HL-60 (cell line): ENCODE data around the gene CHST11.

Experiments used
- DNase-seq, 2 experiments: peaks; one replicate each; pipeline ENCODE4 v3.0.0-alpha.2; 2010 to 2020; ENCODE audit warnings: low read depth in 1 of 2, low spot score in 1 of 2
- H3K27ac ChIP-seq: fragments of 250-450 bp; sonication (Bioruptor Pico); replicated peaks from 2 replicates; pipeline ENCODE4 v1.5.1; 2020; ENCODE audit warnings: mild to moderate bottlenecking, moderate library complexity
- H3K27me3 ChIP-seq: fragments of 250-450 bp; sonication (Bioruptor Pico); 2 replicates; pipeline ENCODE4 v1.5.1; 2021; ENCODE audit warnings: mild to moderate bottlenecking, moderate library complexity; ENCODE audit not compliant: insufficient read depth, poor library complexity, severe bottlenecking
- H3K4me3 ChIP-seq: replicated peaks from 2 replicates; pipeline ENCODE4 v1.5.1; 2011; ENCODE audit warnings: mild to moderate bottlenecking, control low read depth, low read length; ENCODE audit not compliant: insufficient read depth
- CTCF ChIP-seq: IDR thresholded peaks from one replicate; pipeline ENCODE4 v1.5.1; 2011; ENCODE audit warnings: low read length, control low read depth, inconsistent platforms; ENCODE audit not compliant: insufficient read depth
- GABPA ChIP-seq: IDR thresholded peaks from 2 replicates; pipeline ENCODE4 v1.6.1; 2012; ENCODE audit warnings: low read depth
- POLR2AphosphoS5 ChIP-seq: IDR thresholded peaks from 2 replicates; pipeline ENCODE4 v1.6.1; 2012; ENCODE audit warnings: low read depth
- SPI1 ChIP-seq: IDR thresholded peaks from 2 replicates; pipeline ENCODE4 v1.6.1; 2012; ENCODE audit warnings: low read depth, mild to moderate bottlenecking, borderline replicate concordance
- TF ChIP-seq, protein P1 (sequence below): IDR thresholded peaks from 2 replicates; pipeline ENCODE4 v1.6.1; 2012; ENCODE audit warnings: low read depth; ENCODE audit not compliant: insufficient replicate concordance

The CHST11 gene

GRCh38 chr12:104699489-104700190 is 242.9 kb downstream of the CHST11 start:
- DNase-seq = no peak
- TF ChIP-seq POLR2AphosphoS5 (no peak), GABPA (no peak), CTCF (no peak), SPI1 (no peak)
- TF ChIP-seq, protein P1, sequence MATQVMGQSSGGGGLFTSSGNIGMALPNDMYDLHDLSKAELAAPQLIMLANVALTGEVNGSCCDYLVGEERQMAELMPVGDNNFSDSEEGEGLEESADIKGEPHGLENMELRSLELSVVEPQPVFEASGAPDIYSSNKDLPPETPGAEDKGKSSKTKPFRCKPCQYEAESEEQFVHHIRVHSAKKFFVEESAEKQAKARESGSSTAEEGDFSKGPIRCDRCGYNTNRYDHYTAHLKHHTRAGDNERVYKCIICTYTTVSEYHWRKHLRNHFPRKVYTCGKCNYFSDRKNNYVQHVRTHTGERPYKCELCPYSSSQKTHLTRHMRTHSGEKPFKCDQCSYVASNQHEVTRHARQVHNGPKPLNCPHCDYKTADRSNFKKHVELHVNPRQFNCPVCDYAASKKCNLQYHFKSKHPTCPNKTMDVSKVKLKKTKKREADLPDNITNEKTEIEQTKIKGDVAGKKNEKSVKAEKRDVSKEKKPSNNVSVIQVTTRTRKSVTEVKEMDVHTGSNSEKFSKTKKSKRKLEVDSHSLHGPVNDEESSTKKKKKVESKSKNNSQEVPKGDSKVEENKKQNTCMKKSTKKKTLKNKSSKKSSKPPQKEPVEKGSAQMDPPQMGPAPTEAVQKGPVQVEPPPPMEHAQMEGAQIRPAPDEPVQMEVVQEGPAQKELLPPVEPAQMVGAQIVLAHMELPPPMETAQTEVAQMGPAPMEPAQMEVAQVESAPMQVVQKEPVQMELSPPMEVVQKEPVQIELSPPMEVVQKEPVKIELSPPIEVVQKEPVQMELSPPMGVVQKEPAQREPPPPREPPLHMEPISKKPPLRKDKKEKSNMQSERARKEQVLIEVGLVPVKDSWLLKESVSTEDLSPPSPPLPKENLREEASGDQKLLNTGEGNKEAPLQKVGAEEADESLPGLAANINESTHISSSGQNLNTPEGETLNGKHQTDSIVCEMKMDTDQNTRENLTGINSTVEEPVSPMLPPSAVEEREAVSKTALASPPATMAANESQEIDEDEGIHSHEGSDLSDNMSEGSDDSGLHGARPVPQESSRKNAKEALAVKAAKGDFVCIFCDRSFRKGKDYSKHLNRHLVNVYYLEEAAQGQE = no peak
- Histone ChIP-seq H3K27me3 (no peaks in the 10 kb centered on the region), H3K27ac (no peak overlapping the region), H3K4me3 (no peak overlapping the region)

- H3K4me3 ChIP-seq = no peak overlapping the region
- no peaks in the 10 kb centered on the region for H3K27me3 ChIP-seq
- TF ChIP-seq CTCF (no peak), GABPA (no peak)
- no peak overlapping the region for H3K27ac ChIP-seq
- no peak for DNase-seq
These were observed 243.6 kb downstream of the CHST11 start for GRCh38 chr12:104700324-104700723.

DNA sequence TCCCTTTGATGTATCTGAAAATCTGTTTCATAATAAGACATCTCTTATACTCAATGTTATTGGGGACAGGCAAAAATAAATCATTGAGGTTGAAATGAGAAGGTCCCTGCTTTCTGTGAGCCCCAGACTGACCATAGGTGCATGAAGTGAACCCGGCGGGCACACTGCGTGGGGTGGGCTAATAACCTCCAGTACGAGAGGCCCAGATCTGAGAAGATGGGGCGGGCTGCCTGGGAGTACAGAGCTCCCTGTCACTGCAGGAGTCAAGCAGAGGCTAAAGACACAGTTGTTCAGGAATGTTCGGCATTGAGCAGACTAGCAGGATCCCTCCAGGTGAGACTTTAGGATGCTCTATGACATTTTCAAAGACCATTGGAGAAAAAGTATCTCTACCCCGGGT is 244.6 kb downstream of the CHST11 start:
- TF ChIP-seq SPI1 (no peak), POLR2AphosphoS5 (no peak), GABPA (no peak), CTCF (no peak)
- TF ChIP-seq, protein P1 = no peak

GRCh38 chr12:104701756-104702155 is 245.0 kb downstream of the CHST11 start:
- no peak overlapping the region for H3K4me3 ChIP-seq
- H3K27me3 ChIP-seq = no peaks in the 10 kb centered on the region
- no peak for DNase-seq
- TF ChIP-seq SPI1 (no peak), POLR2AphosphoS5 (no peak), GABPA (no peak)
- no peak overlapping the region for H3K27ac ChIP-seq

More for the DNA sequence above, 244.6 kb downstream of the CHST11 start:
- Histone ChIP-seq H3K4me3 (no peak overlapping the region), H3K27ac (no peak overlapping the region), H3K27me3 (no peaks in the 10 kb centered on the region)
- no peak for DNase-seq
